ENCODE results near the gene UNC13D. TPM values are rescaled to one million over a fixed set of nuclear protein-coding genes. Genes with fewer than 3 reads are reported as not detected.

UNC13D gene
- total and polyA plus RNA-seq, 7 donors = 4.3 to 61.9 (median 10.2) TPM

GRCh38 chr17:75885431-75885830 is 41.2 kb upstream of the UNC13D start:
- 67 to 70% methylated on average over 8 of the region's 8 CpGs for WGBS, 2 donors
- H3K27ac ChIP-seq = no peak overlapping the region
- intact Hi-C loops (cut with DNase I) = no loop called here

GRCh38 chr17:75881678-75882454 is 37.7 kb upstream of the UNC13D start:
- 85 to 90% methylated on average over 15 of the region's 15 CpGs for WGBS, 2 donors
- Histone ChIP-seq H3K4me3 (no peak overlapping the region), H3K4me1 (peaks cover 0 to 9% (median 5%) of the 10 kb centered on the region in 4 donors), H3K9me3 (no peaks in the 10 kb centered on the region), H3K36me3 (peaks cover 0 to under 1% (median 0%) of the 10 kb centered on the region in 4 donors), H3K27ac (no peak overlapping the region), H3K27me3 (no peaks in the 10 kb centered on the region)
- no peak for DNase-seq
- intact Hi-C loops (cut with DNase I) = no loop called here
- TF ChIP-seq POLR2A (IDR thresholded peaks at IDR 0.05) (no peak), CTCF (IDR thresholded peaks at IDR 0.05) (no peak), EP300 (IDR thresholded peaks at IDR 0.05) (no peak), POLR2AphosphoS5 (IDR thresholded peaks at IDR 0.05) (no peak)

More at GRCh38 chr17:75885431-75885830, 41.2 kb upstream of the UNC13D start:
- TF ChIP-seq POLR2A (IDR thresholded peaks at IDR 0.05) (no peak), EP300 (IDR thresholded peaks at IDR 0.05) (no peak), CTCF (IDR thresholded peaks at IDR 0.05) (no peak), POLR2AphosphoS5 (IDR thresholded peaks at IDR 0.05) (no peak)
- no peaks in the 10 kb centered on the region for H3K9me3 ChIP-seq
- no peak for DNase-seq
- H3K4me1 ChIP-seq = no peaks in the 10 kb centered on the region
- no peaks in the 10 kb centered on the region for H3K27me3 ChIP-seq
- H3K4me3 ChIP-seq = no peak overlapping the region
- peaks cover 0 to 31% (median 5%) of the 10 kb centered on the region in 4 donors for H3K36me3 ChIP-seq

GRCh38 chr17:75880266-75880665 is 36.1 kb upstream of the UNC13D start:
- Histone ChIP-seq H3K36me3 (peaks cover 0 to 4% (median 0%) of the 10 kb centered on the region in 4 donors), H3K27me3 (no peaks in the 10 kb centered on the region), H3K4me3 (no peak overlapping the region), H3K4me1 (peaks cover 0 to 25% (median 21%) of the 10 kb centered on the region in 4 donors), H3K27ac (no peak overlapping the region), H3K9me3 (no peaks in the 10 kb centered on the region)
- no peak for DNase-seq
- no peak for TF ChIP-seq CTCF (IDR thresholded peaks at IDR 0.05)
- TF ChIP-seq EP300 (IDR thresholded peaks at IDR 0.05) = no peak
- TF ChIP-seq POLR2A (IDR thresholded peaks at IDR 0.05) = no peak
- TF ChIP-seq POLR2AphosphoS5 (IDR thresholded peaks at IDR 0.05) = no peak
- WGBS, 2 donors = 79 to 83% methylated on average over 7 of the region's 7 CpGs
- intact Hi-C loops (cut with DNase I) = no loop called here

GRCh38 chr17:75878174-75878998 is 34.2 kb upstream of the UNC13D start, which contains the start of gene TRIM47:
TSS of gene TRIM47 (minus strand) at chr17:75878581. CDS start at chr17:75878548, 33 bp downstream.
- DNase-seq = peak; percentile 91
- Histone ChIP-seq H3K4me3 (peak within 1 kb of the TSS; percentile 62 to 92 (median 80)), H3K36me3 (peaks cover 0 to 19% (median 12%) of the 10 kb centered on the region in 4 donors), H3K27ac (peak within 1 kb of the TSS; percentile 95 to 98 (median 97)), H3K4me1 (peaks cover 0 to 44% (median 40%) of the 10 kb centered on the region in 4 donors), H3K27me3 (no peaks in the 10 kb centered on the region), H3K9me3 (no peaks in the 10 kb centered on the region)
- TF ChIP-seq POLR2A (IDR thresholded peaks at IDR 0.05) (peak; percentile 78 to 87), EP300 (IDR thresholded peaks at IDR 0.05) (no peak), POLR2AphosphoS5 (IDR thresholded peaks at IDR 0.05) (peak; percentile 89 to 98 (median 96)), CTCF (IDR thresholded peaks at IDR 0.05) (peak; percentile 20 to 47 (median 39))
- WGBS, 2 donors = 1% methylated on average over 87 of the region's 87 CpGs
- intact Hi-C loops (cut with DNase I) = loop anchor here (5.0 kb wide), 1 partner anchor 96 kb away; the partner anchor contains the start of gene UNK

All from sigmoid colon (tissue), 7 donors.